ENCODE data around the gene FAM168B. TPM values are rescaled to one million over a fixed set of nuclear protein-coding genes. Genes with fewer than 3 reads are reported as not detected.

FAM168B gene
- total and polyA plus RNA-seq, 2 of the 13 experiments (the other 11 are each of a cell fraction or from before 2014, with no cell fraction given): 64.5 to 113 TPM

GRCh38 chr2:131092458-131093005 lies 728 bp downstream of the FAM168B start (continued):
- TF ChIP-seq, protein P1, sequence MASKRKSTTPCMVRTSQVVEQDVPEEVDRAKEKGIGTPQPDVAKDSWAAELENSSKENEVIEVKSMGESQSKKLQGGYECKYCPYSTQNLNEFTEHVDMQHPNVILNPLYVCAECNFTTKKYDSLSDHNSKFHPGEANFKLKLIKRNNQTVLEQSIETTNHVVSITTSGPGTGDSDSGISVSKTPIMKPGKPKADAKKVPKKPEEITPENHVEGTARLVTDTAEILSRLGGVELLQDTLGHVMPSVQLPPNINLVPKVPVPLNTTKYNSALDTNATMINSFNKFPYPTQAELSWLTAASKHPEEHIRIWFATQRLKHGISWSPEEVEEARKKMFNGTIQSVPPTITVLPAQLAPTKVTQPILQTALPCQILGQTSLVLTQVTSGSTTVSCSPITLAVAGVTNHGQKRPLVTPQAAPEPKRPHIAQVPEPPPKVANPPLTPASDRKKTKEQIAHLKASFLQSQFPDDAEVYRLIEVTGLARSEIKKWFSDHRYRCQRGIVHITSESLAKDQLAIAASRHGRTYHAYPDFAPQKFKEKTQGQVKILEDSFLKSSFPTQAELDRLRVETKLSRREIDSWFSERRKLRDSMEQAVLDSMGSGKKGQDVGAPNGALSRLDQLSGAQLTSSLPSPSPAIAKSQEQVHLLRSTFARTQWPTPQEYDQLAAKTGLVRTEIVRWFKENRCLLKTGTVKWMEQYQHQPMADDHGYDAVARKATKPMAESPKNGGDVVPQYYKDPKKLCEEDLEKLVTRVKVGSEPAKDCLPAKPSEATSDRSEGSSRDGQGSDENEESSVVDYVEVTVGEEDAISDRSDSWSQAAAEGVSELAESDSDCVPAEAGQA (IDR thresholded peaks at IDR 0.05; ENCODE audit: low read depth): 0 out of 2 replicates have a peak, but pooled peaks have one; percentile 14
- TF ChIP-seq, protein P1 (CRISPR knock-in tag; IDR thresholded peaks at IDR 0.05; ENCODE audit: borderline replicate concordance): no peak
- TF ChIP-seq MAF1 (CRISPR knock-in tag; IDR thresholded peaks at IDR 0.05; ENCODE audit: borderline replicate concordance) (peak; percentile 40; the same call in 1 of the 2 replicates), MLXIP (CRISPR knock-in tag; IDR thresholded peaks at IDR 0.05; ENCODE audit: borderline replicate concordance) (no peak), ZNF337 (CRISPR knock-in tag; IDR thresholded peaks at IDR 0.05; ENCODE audit: borderline replicate concordance, low read depth) (no peak), ZSCAN12 (CRISPR knock-in tag; IDR thresholded peaks at IDR 0.05) (peak; percentile 56; the same call in 1 of the 2 replicates), ZNF567 (CRISPR knock-in tag; IDR thresholded peaks at IDR 0.05; ENCODE audit: borderline replicate concordance) (0 out of 2 replicates have a peak, but pooled peaks have one; percentile 4), ZNF136 (CRISPR knock-in tag; IDR thresholded peaks at IDR 0.05; ENCODE audit: low read depth) (0 out of 2 replicates have a peak, but pooled peaks have one; percentile 29), TFDP1 (CRISPR knock-in tag; IDR thresholded peaks at IDR 0.05; ENCODE audit: borderline replicate concordance) (0 out of 2 replicates have a peak, but pooled peaks have one; percentile 54)
- TF ChIP-seq, protein P2, sequence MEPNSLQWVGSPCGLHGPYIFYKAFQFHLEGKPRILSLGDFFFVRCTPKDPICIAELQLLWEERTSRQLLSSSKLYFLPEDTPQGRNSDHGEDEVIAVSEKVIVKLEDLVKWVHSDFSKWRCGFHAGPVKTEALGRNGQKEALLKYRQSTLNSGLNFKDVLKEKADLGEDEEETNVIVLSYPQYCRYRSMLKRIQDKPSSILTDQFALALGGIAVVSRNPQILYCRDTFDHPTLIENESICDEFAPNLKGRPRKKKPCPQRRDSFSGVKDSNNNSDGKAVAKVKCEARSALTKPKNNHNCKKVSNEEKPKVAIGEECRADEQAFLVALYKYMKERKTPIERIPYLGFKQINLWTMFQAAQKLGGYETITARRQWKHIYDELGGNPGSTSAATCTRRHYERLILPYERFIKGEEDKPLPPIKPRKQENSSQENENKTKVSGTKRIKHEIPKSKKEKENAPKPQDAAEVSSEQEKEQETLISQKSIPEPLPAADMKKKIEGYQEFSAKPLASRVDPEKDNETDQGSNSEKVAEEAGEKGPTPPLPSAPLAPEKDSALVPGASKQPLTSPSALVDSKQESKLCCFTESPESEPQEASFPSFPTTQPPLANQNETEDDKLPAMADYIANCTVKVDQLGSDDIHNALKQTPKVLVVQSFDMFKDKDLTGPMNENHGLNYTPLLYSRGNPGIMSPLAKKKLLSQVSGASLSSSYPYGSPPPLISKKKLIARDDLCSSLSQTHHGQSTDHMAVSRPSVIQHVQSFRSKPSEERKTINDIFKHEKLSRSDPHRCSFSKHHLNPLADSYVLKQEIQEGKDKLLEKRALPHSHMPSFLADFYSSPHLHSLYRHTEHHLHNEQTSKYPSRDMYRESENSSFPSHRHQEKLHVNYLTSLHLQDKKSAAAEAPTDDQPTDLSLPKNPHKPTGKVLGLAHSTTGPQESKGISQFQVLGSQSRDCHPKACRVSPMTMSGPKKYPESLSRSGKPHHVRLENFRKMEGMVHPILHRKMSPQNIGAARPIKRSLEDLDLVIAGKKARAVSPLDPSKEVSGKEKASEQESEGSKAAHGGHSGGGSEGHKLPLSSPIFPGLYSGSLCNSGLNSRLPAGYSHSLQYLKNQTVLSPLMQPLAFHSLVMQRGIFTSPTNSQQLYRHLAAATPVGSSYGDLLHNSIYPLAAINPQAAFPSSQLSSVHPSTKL (CRISPR knock-in tag; IDR thresholded peaks at IDR 0.05): peak; percentile 15; the same call in 1 of the 2 replicates

Measured in HepG2 (cell line).